ENCODE measurements around the gene PRDM16.

- TF ChIP-seq OSR1 (CRISPR knock-in tag; IDR thresholded peaks at IDR 0.05) (no peak), ISL1 (CRISPR knock-in tag; IDR thresholded peaks at IDR 0.05) (no peak), SNAI2 (CRISPR knock-in tag; IDR thresholded peaks at IDR 0.05) (no peak), CSDC2 (CRISPR knock-in tag; IDR thresholded peaks at IDR 0.05) (no peak), TOX (CRISPR knock-in tag; IDR thresholded peaks at IDR 0.05; ENCODE audit: borderline replicate concordance) (no peak), PATZ1 (CRISPR knock-in tag; IDR thresholded peaks at IDR 0.05; ENCODE audit: borderline replicate concordance) (no peak), BACH2 (CRISPR knock-in tag; IDR thresholded peaks at IDR 0.05; ENCODE audit: borderline replicate concordance) (no peak), CREB5 (CRISPR knock-in tag; IDR thresholded peaks at IDR 0.05; ENCODE audit: low read depth) (no peak)
These were observed 392.9 kb downstream of the PRDM16 start for GRCh38 chr1:3461934-3462275.
